ENCODE results near the gene STIMATE. TPM values are rescaled to one million over a fixed set of nuclear protein-coding genes. Genes with fewer than 3 reads are reported as not detected.

The STIMATE gene
- total RNA-seq, 1 experiment from 2014 or later: 14.8 TPM

- H3K36me3 ChIP-seq: no peaks in the 10 kb centered on the region
- H3K9me3 ChIP-seq (replicated peaks): no peaks in the 10 kb centered on the region
- H3K27me3 ChIP-seq (replicated peaks): no peaks in the 10 kb centered on the region
- H3K4me3 ChIP-seq: no peak overlapping the region
- no peaks in the 10 kb centered on the region for H3K4me1 ChIP-seq (replicated peaks)
- no peak overlapping the region for H3K27ac ChIP-seq
- DNase-seq (ENCODE audit: low read depth in 1 of 2, low spot score in 2 of 2): no peak
These were observed 106.0 kb downstream of the STIMATE start for GRCh38 chr3:52791366-52791765.

- no peak overlapping the region for H3K27ac ChIP-seq
- no peaks in the 10 kb centered on the region for H3K9me3 ChIP-seq (replicated peaks)
- DNase-seq (ENCODE audit: low read depth in 1 of 2, low spot score in 2 of 2): no peak
- no peaks in the 10 kb centered on the region for H3K36me3 ChIP-seq
- no peaks in the 10 kb centered on the region for H3K27me3 ChIP-seq (replicated peaks)
- H3K4me3 ChIP-seq: no peak overlapping the region
- no peaks in the 10 kb centered on the region for H3K4me1 ChIP-seq (replicated peaks)
These were observed 106.6 kb downstream of the STIMATE start for GRCh38 chr3:52790741-52791140.

- Histone ChIP-seq H3K4me1 (replicated peaks) (no peaks in the 10 kb centered on the region), H3K9me3 (replicated peaks) (no peaks in the 10 kb centered on the region), H3K27me3 (replicated peaks) (no peaks in the 10 kb centered on the region), H3K27ac (no peak overlapping the region), H3K36me3 (no peaks in the 10 kb centered on the region), H3K4me3 (no peak overlapping the region)
- no peak for DNase-seq (ENCODE audit: low read depth in 1 of 2, low spot score in 2 of 2)
These were observed 107.0 kb downstream of the STIMATE start for GRCh38 chr3:52790337-52790736.

GRCh38 chr3:52789746-52790040 is 107.7 kb downstream of the STIMATE start:
- no peak for DNase-seq (ENCODE audit: low read depth in 1 of 2, low spot score in 2 of 2)
- Histone ChIP-seq H3K27me3 (replicated peaks) (no peaks in the 10 kb centered on the region), H3K27ac (no peak overlapping the region), H3K4me1 (replicated peaks) (no peaks in the 10 kb centered on the region), H3K4me3 (no peak overlapping the region), H3K36me3 (no peaks in the 10 kb centered on the region), H3K9me3 (replicated peaks) (no peaks in the 10 kb centered on the region)

- DNase-seq (ENCODE audit: low read depth in 1 of 2, low spot score in 2 of 2): no peak
- Histone ChIP-seq H3K27me3 (replicated peaks) (no peaks in the 10 kb centered on the region), H3K9me3 (replicated peaks) (no peaks in the 10 kb centered on the region), H3K27ac (no peak overlapping the region), H3K4me1 (replicated peaks) (no peaks in the 10 kb centered on the region), H3K4me3 (no peak overlapping the region), H3K36me3 (no peaks in the 10 kb centered on the region)
These were observed 108.2 kb downstream of the STIMATE start for GRCh38 chr3:52788890-52789745.

- no peak overlapping the region for H3K27ac ChIP-seq
- no peaks in the 10 kb centered on the region for H3K9me3 ChIP-seq (replicated peaks)
- DNase-seq (ENCODE audit: low read depth in 1 of 2, low spot score in 2 of 2): no peak
- no peaks in the 10 kb centered on the region for H3K4me1 ChIP-seq (replicated peaks)
- H3K4me3 ChIP-seq: no peak overlapping the region
- H3K27me3 ChIP-seq (replicated peaks): no peaks in the 10 kb centered on the region
- no peaks in the 10 kb centered on the region for H3K36me3 ChIP-seq
These were observed 109.4 kb downstream of the STIMATE start for GRCh38 chr3:52787672-52788625.

GRCh38 chr3:52787246-52787645 is 110.1 kb downstream of the STIMATE start:
- Histone ChIP-seq H3K4me3 (no peak overlapping the region), H3K27me3 (replicated peaks) (no peaks in the 10 kb centered on the region), H3K9me3 (replicated peaks) (no peaks in the 10 kb centered on the region), H3K4me1 (replicated peaks) (no peaks in the 10 kb centered on the region), H3K36me3 (no peaks in the 10 kb centered on the region), H3K27ac (no peak overlapping the region)
- DNase-seq (ENCODE audit: low read depth in 1 of 2, low spot score in 2 of 2): no peak

Other genes with a start within 250 kb of the STIMATE start
- 39.3 and 39.6 TPM in 2 replicates for gene PBRM1, start 211.6 kb downstream of the STIMATE start, total RNA-seq (2014; rRNA removed; shearing (Covaris generic))
- gene GNL3, start 211.5 kb downstream of the STIMATE start, total RNA-seq (2014; rRNA removed; shearing (Covaris generic)): 92.6 and 134 TPM in 2 replicates
- gene GLT8D1, start 191.8 kb downstream of the STIMATE start, total RNA-seq (2014; rRNA removed; shearing (Covaris generic)): 50.3 and 59.4 TPM in 2 replicates
- gene SPCS1, start 191.4 kb downstream of the STIMATE start, total RNA-seq (2014; rRNA removed; shearing (Covaris generic)): 94.7 and 111 TPM in 2 replicates
- gene NEK4, start 126.6 kb downstream of the STIMATE start, total RNA-seq (2014; rRNA removed; shearing (Covaris generic)): 8.3 and 12.6 TPM in 2 replicates
- not detected in 2 replicates for gene ITIH1, start 119.9 kb downstream of the STIMATE start, total RNA-seq (2014; rRNA removed; shearing (Covaris generic))
- gene ITIH3, start 102.8 kb downstream of the STIMATE start, total RNA-seq (2014; rRNA removed; shearing (Covaris generic)): 4.0 and 8.9 TPM in 2 replicates
- gene ITIH4, start 66.9 kb downstream of the STIMATE start, total RNA-seq (2014; rRNA removed; shearing (Covaris generic)): not detected in 2 replicates
- gene MUSTN1, start 62.5 kb downstream of the STIMATE start, total RNA-seq (2014; rRNA removed; shearing (Covaris generic)): not detected in 2 replicates
- 1.9 and 15.1 TPM in 2 replicates for gene SFMBT1, start 148.5 kb upstream of the STIMATE start, total RNA-seq (2014; rRNA removed; shearing (Covaris generic))
- 12.9 and 18.0 TPM in 2 replicates for gene RFT1, start 232.9 kb upstream of the STIMATE start, total RNA-seq (2014; rRNA removed; shearing (Covaris generic))

All from SJSA1 (cell line).